GM18873 (cell line): ENCODE measurements around the gene RBSN.

ENCODE experiments used
- ATAC-seq: cut with Tn5 transposase; IDR thresholded peaks from one replicate; pipeline ENCODE4 v1.9.1; 2021; ENCODE audit warnings: mild to moderate bottlenecking, moderate library complexity, moderate number of reproducible peaks; ENCODE audit not compliant: unreplicated experiment, low FRiP score

Gene RBSN

DNA sequence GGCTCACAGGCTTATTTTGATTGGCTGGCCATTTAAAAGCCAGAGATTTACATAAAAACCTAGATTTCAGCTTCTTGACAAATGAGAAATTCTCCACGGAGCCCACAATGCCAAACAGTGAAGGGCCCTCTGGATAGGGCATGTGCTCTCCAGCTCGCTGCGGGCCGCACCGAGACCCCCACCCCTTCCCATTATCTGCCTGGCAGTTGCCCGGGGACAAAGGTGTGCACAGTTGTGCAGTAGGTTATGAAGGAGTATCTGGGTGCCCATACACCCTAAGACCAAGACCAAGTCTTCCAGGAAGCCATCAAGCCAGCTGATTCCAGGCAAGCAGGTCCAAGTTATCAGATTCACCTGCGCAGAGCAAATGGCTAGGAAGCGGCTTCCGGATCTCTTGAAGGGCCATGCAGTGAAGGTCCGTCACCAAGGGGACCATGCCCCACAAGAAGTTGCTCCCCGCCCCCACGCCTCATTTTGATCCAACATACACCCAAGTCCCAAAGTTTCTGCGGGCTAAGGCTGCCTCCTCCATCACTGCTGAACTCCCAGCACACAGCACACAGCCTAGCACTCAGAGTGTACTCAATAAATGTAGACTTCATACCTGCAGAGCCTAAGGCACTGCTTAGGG lies 35.2 kb downstream of the RBSN start:
- no peak for ATAC-seq

DNA sequence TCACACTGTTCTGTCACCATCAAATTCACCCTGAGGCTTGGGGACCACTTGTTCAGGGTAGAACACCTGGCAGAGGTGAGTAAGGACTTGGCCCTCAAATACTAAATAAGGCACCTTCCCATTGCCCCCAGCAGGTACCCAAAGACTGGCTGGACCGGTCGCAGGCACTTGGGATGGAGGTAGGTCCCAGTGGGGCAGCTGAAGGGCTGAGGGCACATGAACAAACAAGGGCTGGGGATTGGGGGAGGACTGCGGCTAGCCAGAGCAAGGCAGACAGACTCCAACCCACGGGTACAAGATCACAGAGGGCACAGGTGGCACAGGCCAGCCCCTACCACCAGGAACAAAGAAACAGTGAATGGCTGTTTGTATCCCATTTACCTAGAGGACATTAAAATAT lies 35.7 kb downstream of the RBSN start:
- ATAC-seq = no peak

DNA sequence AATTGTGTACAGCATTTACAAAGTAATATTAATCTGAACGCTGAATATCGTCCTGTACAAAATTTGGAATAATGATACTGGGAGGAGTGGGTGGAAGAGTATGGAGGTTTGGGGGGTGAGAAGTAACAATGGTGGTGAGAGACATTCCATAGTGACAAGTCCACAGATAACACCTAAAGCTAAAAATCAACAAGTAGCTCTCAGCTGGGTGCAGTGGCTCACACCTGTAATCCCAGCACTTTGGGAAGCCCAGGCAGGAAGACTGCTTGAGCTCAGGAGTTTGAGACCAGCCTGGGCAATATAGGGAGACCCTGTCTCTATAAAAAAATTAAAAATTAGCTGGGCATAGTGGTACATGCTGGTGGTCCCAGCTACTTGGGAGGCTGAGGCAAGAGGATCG lies 38.9 kb downstream of the RBSN start:
- no peak for ATAC-seq

DNA sequence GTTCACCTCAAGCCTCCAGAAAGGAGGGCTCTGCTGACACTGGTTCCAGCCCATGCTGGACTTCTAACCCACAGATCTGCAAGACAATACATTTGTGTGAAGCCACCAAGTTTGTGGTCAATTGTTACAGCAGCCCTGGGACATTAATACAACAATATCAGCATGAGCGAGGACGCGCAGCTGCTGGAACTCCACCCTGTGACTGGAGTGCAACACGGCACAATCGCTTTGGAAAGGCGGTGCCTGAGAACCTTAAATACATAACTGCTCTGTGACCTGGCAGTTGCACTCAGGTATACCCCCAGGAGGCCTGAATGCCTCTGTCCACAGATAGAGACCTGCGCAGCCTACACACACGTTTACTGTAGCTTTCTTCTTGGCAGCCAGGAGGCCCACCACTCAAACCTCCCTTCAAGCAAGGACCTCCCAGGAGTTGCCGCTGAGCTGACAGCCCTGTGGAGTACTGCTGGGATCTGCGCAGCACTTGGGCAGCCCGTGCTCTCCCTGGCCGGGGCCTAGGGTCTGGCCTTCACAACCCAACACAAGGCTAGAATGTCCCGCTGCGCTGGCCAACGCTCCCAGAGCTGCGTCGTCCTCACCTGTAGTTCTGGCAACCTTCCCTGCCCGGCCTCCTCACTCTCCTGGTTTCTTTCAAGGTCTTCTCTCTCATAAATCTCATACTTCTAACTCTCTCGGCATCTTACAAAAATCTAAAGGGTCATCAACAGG lies 42.1 kb downstream of the RBSN start:
- no peak for ATAC-seq

DNA sequence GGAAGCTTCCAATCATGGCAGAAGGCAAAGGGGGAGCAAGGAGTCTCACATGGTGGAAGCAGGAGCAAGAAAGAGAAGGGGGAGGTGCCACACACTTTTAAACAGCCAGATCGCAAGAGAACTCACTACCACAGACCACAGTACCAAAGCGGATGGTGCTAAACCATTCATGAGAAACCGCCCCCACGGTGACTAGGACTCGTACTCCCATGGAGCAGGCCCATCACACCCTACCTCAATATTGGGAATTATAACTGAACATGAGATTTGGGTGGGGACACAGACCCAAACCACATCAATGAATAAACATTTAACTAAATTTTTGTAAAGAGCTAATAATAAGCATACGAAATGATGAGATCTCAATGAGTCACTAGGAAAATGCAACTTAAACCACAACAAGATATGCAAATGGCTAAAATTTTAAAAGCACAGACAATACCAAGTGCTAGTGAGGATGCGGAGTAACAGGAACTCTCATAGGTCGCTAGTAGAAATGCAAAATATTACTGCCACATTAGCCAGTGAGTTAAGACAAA lies 43.9 kb downstream of the RBSN start:
- peak; percentile 34 for ATAC-seq

DNA sequence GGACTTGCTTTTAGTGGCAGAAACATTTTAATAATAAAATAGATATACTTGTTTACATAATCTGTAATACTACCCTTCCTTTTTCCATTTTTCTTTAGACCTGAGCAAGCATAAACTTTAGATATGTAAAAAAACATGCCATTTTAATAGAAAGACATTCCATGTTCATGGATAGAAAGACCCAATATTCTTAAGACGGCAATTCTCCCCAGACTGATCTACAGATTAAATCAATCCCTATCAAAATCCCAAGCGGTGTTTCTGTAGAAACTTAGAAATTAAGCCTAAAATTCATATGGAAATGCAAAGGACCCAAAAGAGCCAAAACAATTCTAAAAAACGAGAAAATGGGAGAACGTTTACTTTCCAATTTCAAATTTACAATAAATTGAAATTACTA lies 45.4 kb downstream of the RBSN start:
- ATAC-seq = no peak

DNA sequence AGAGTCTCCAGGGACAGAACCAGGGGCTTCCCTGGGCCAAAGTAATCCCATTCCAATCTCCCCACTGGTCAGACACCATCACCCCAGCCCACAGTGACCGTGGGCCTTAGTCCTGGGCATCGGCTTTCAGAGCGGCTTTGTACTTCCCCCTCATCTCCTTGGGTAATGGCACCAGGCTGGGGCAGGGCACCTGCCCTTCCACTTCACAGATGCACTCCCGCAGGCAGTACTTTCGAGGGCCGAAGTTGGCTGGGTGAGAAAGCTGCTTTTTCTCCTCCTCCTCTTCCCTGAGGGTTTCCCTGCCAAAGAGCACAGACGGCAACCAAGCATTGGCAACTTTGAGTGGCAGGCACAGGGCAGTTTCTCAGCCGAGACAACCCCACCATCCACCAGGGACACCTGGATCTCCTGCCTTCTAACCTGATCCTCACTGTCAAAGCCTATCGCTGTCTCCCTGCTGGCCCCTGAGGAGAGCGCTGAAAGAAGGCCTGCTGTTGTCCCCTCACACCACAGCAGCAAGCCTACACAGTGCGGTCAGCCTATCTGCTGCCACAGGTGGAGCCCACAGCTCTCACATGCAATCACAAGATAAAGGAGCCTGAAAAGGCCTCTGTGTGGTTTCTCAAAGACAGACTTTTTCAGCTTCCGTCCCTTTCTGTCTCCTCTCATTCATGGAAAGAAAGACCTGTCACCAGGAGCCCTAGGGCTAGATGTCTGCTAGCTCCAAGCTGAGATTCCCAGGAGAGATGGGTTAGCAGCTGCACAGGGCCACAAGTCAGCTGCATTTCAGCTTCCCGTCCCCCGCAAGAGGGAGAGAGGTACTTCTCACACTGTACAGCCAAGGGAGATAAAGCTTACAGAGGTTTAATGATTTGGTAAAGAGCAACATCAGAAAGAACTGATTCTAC lies 46.4 kb downstream of the RBSN start:
- ATAC-seq = no peak

DNA sequence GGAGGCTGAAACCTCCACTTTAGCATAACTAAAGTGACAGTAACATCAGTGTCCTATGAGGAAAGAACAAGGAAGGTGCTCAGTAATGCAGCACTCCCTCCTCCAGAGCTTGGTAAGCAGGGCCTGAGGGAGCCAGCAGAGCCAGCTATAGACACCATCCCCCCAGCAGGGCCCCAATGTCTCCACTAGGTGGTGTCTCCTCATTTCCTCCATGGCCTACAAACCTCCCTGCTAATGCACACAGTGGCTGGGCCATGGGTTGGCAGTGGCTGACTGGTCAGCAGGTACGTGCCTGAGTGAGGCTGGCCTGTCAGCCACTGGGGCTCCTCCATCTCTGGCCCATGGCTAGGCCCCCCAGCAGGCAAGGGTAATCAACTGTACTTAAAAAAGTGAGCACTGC lies 47.4 kb downstream of the RBSN start:
- peak; percentile 52 for ATAC-seq

DNA sequence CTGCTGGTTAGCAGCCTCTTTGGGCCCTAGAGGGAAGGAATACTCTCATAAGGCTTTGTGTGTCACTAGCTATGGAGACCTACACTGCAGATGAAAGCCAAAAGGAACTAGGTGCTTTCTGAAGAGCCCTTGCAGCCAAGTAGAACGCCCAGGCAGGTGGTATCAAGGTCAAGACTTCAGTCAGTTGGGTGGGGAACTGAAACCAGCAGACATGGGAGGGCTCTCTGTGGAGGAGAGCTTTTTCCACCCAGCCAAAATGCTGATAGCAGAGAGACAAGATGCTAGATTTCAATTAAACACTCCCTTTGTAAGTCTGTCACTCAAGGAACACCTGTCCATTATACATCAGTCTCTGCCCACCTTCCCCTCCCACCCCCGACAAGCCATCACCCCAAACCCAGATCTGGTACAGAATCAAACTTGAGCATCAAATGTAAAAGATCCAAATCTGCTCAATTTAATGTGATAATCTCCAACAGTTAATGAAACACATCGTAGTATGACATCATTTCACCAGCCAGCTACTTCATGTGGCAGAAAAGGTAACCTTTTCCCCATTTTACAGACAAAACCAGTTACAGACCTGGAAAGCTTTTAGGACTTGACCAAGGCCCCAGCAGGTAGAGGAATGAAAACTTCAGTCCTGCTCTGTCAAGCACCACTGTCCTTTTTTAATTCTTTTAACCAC lies 48.4 kb downstream of the RBSN start:
- peak; percentile 72 for ATAC-seq

DNA sequence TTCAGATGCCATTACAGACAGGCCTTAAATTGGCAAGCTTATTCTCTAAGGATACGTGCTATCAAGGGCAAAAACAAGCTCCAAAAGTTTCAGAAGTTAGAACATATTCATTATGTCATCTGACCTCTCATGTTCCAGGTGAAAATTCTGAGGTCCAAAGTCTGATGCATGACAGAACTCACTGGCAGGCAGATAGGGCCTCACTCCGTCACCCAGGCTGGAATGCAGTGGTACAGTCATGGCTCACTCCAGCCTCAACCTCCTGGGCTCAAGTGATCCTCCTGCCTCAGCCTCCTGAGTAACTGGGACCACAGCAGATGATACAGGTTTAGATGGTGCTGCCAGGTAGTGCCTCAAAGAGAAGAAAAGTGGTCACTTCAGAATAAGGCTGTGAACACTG lies 49.4 kb downstream of the RBSN start:
- no peak for ATAC-seq

DNA sequence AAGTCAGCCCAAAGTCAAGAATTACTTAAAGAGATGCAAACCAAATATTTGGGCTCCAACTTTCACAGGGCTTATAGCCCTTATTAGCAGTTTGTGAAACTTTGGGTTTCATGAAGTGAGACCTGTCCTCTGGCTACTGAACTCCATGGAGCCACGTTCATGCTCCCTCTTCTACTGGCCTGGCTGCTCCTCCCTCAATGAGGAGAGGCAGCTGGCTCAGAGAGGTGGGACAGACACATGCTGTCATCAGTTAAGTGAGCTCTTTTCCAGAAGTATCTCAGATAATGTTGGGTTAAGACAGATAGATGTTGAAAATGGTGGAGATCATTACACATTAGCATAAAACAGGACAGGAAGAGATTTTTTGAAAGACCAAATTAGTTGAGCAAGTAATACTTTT lies 53.3 kb downstream of the RBSN start:
- ATAC-seq = no peak

DNA sequence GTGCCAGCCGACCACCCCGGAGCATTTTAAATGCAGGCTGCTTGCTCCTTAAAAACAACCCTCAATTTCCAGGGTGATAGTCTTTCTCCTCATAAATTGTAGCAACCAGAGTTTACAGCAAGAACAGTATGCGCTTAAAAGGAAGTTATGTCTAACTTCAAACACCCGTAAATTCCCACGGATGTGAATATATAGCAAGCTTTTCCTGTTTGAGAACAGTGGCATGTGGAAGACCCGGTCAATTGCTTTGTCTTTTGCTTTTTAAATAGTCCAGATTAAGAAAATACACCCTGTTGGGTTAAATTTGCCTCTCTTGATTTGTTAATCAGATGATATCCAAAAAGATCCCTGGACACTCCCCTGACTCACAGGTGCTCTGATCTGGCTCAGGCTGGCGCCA lies 54.6 kb downstream of the RBSN start:
- ATAC-seq = no peak

DNA sequence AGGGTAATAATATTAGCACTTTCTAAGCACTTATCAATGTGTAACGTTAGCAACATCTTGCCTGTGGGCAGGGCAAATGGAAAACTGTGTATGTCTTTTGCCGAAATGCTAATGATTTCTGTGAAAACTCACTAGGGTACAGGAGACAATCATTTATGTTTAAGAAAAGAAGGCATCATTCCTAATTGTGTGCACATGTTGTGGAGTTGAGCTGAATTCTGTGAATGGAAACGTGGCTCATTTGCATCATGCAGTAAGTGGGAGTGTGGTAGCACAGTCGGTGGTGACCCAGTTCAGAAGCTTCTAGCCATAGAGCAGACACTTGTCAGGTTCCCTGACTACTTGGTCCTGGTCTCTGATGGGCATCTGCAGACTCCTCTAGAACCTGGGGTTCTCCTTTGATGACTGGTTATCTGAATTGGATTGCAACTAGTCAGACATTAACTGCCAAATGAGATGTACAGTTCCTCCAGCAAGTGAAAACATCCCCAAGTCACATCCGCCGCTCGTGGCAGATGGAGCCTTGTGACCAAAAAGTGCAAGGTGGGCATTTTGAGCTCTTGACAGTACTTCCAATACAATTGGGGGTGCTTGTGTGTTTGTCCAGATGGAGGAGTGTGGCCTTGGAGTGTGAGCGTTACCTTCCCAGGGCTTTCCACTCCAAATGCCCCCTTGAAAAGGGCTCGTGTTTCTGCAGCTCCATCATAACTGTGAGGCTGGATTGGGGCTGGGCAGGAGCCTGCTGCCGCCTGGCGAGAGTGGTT lies 55.4 kb downstream of the RBSN start:
- ATAC-seq = no peak

DNA sequence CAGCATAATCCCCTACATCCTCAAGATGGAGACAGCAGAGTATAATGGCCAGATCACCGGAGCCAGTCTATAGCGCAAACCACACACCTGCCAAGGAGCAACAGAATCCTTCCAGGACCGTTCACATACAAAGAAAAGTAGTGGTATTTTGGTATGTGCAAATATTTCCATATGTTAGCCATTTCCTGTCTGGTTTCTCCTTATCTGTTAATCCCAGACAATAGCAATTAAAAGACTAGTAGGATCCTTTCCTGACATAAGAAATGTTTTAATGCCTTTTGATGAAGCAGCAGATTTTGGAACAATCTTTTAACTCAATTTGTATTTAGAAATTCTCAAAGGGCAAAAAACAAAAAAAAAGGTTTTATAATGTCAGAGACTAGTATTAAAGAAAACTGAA lies 56.0 kb downstream of the RBSN start:
- ATAC-seq = no peak

DNA sequence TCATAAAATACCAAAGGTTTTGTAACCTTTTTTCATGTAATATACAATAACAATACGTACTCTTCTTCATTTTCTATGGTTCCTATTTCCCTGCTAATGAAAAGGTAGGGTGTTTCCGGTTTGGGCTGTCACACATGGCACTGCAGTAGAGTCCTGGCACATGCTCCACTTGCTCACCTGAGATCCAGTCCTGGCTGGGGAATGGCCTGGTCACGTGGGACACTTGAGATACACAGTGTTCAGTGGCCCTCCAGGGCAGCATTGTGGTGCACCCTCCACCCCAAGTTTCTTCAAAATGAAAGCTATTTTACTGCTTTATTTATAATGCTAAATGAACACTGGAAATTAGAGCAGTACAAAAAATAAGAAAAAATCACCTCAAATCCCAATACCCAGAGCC lies 57.0 kb downstream of the RBSN start:
- no peak for ATAC-seq

DNA sequence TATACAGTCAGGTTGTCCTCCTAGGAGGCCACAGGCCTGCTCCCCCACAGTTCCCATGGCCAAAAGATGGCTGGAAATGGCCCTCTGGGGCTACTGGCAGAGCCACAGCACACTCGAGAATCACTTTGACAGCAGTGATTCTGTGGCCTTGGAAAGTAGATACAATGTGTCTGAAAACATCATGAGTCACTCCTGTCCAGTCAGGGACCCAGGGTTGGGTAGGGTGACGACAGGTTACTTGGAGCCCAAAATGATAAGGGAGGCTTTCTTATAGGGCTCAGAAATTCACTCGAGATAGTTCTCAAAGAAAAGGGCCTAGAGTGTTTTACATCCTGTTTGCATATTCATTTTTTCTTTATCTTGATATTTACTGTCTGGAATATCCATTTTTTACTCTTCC lies 58.1 kb downstream of the RBSN start:
- no peak for ATAC-seq

DNA sequence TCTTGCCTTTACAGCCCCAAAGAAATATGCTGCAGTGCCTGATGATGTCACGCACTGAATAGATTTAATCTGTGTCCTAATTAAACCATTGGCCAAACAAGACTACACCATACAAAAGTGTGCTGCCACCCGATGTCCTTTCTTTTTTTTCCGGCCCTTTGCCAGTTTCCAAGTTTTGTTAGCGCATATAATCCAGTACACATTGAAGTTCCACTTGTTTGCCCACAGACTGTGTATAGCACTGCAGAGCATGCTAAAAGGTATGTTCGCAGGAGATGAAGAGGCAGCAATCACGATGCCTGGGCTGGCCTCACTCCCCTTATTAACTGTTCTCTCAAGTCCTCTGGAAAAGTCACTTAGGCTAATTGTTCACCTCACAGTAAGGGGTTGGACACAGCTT lies 60.6 kb downstream of the RBSN start:
- no peak for ATAC-seq

DNA sequence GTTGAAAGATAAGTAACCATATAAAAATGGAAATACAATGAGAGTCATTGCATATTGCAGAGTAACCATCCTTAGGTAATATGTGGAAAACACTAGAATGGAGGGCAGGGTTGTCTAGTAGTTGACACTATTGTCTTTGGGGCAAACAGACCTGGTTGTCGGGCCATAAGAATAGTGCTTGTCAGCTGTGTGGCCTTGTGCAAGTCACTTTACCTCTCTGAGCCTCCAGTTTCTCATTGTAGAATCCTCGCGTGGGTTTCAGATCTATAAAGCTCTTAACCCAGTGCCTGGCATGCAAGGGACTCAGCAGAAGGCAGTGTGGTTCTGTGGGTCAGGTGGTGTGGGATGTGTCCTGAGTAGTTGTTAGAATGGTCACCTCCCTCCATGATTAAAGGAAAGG lies 65.8 kb downstream of the RBSN start:
- ATAC-seq = no peak

DNA sequence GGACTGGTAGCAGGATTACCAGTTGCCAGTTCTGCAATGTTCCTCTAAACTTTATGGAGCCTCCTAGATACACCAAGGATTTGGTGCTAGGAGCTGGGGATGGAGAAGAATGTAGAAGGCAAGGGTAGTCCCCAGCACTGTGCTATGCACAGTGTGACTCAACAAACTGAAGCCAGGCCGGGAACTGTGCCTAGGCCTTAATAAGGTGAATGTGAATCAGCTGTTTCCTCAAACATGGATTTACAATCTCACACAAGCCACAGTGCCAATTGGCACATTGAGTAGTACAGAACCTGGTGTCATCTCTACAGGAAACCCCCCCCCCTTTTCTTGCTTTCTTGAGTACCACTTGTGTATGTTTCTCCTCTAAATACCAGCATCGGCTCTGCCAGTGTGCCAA lies 66.3 kb downstream of the RBSN start:
- no peak for ATAC-seq

DNA sequence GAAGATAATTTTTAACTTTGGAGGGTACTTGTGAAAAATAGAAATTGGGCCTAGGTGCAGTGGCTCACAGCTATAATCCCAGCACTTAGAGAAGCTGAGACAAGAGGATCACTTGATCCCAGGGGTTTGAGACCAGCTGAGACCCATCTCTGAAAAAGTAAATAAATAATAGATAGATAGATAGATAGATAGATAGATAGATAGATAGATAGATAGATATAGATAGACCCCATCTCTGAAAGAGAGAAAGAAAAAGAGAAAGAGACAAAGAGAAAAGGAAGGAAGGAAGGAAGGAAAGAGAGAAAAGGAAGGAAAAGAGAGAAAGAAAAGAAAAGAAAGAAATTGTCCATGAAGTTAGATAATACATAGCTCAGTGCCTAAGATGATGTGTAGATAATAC lies 69.3 kb downstream of the RBSN start:
- no peak for ATAC-seq
